WI38 (cell line): Measurements from ENCODE around the gene BRCC3.

Source experiments
- H3K4me3 ChIP-seq: 2 replicates; pipeline ENCODE4 v1.5.1; 2011; ENCODE audit warnings: low read depth, mild to moderate bottlenecking, control low read depth, low read length
- TF ChIP-seq, protein P1 (sequence below): IDR thresholded peaks from 2 replicates; pipeline ENCODE4 v1.5.1; 2012; ENCODE audit warnings: low read depth, mild to moderate bottlenecking, control low read depth, low read length

The BRCC3 gene

DNA sequence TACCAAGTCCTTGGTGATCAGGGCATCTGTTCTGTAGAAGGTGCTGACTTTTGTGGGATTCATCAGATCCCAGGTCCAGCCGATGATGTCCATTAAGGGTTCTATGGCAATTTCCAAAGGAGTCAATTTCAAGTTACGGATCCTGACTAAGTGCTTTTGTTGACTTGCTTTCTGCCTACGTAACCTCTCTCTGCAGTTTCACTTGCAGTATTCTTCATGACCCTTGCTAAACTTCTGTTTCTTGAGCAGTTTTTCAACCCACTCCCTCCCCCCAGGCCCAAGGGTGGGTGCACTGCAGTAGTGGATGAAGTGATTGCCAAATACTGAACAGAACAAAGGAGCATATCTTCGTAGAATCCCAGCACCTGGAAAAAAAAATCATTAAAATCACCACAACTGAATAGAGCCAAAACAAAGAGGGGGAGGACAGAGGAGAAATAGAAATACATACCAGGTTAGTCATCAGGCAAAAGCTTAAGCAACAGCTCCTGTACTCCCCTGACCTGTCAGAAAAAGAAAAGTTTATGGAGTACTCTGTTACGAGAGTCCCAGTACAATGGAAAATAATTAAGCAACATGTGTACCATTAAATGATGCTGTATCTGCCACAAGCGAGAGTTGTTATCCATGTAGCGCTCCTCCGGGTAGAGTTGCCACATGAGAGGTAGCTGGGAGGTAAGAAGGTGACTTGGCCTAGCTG lies 6.1 kb upstream of the BRCC3 start:
- TF ChIP-seq, protein P1, sequence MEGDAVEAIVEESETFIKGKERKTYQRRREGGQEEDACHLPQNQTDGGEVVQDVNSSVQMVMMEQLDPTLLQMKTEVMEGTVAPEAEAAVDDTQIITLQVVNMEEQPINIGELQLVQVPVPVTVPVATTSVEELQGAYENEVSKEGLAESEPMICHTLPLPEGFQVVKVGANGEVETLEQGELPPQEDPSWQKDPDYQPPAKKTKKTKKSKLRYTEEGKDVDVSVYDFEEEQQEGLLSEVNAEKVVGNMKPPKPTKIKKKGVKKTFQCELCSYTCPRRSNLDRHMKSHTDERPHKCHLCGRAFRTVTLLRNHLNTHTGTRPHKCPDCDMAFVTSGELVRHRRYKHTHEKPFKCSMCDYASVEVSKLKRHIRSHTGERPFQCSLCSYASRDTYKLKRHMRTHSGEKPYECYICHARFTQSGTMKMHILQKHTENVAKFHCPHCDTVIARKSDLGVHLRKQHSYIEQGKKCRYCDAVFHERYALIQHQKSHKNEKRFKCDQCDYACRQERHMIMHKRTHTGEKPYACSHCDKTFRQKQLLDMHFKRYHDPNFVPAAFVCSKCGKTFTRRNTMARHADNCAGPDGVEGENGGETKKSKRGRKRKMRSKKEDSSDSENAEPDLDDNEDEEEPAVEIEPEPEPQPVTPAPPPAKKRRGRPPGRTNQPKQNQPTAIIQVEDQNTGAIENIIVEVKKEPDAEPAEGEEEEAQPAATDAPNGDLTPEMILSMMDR: no peak
- H3K4me3 ChIP-seq: no peak overlapping the region

DNA sequence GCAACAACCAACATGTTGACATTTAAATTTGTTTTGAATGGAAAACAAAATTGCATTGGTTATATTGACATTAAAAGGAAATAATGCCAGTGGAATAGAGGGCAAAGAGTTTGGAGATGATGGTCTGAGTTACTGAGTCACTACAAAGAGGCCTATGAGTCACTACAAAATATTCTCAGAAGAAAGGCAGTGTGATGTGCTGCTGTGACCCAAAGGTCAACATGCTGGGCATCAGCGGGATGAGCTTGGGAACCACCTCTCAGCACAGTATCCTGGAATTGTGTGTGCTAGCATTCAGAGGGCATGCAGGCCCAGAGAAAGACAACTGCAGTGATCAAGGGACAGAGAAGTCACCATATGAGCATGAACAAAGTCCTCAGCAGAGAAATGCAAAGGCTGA lies 3.1 kb upstream of the BRCC3 start:
- TF ChIP-seq, protein P1: no peak
- H3K4me3 ChIP-seq: no peak overlapping the region

DNA sequence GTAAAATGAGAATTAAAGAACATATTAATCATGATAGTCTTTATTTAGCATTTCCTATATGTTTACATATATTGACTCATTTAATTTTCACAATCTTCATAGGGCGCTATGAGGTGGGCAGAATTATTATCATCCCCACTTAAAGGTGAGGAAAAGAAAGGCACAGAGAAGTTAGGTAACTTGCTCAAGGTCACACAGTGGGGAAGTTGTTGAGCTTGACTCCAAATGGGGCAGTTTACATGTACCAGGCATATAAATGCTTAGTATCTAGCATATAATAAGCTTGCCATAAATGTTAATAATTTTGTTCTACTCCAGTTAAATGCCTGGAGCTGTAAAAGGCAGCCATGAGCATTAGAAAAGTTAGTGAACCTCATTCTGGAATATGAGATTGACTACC lies 1.9 kb upstream of the BRCC3 start:
- TF ChIP-seq, protein P1: no peak
- H3K4me3 ChIP-seq: peak overlapping the region; percentile 65

DNA sequence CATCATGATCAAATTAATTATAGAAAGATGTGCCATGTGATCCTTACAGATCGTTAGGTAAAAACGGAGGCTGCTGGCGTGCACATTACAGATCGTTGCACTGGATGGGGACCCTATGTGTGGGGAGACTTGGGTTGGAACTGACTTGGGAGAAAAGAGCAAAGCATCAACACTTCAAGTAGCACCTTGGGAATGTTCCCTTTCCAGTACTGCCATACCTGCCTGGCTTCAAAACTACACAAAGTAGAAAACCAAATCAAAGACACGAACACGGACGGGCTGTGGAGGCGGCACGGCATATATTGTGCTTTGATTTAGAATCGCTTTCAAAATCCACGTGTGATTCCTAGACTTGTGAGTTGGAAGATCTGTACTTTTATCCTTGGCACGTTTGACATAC lies 1.3 kb upstream of the BRCC3 start:
- TF ChIP-seq, protein P1: no peak

DNA sequence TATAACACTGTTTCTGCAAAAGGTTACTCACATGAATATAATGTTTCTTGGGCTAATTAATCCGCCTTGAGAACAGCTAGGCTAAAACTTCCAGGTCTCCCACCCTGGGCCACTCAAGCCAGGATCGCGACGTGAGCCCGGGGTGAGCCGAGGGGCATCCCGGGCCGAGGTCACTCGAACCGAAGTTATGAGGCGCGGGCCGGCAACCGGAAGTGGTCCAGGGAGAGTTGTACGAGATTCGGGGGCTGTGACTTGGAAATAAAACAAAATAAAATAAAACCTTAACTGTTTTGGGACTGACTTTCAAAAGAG lies 689 bp upstream of the BRCC3 start:
- peak overlapping the region; percentile 65 for H3K4me3 ChIP-seq
- TF ChIP-seq, protein P1: no peak

More for the DNA sequence above, 1.3 kb upstream of the BRCC3 start:
- peak overlapping the region; percentile 65 for H3K4me3 ChIP-seq

DNA sequence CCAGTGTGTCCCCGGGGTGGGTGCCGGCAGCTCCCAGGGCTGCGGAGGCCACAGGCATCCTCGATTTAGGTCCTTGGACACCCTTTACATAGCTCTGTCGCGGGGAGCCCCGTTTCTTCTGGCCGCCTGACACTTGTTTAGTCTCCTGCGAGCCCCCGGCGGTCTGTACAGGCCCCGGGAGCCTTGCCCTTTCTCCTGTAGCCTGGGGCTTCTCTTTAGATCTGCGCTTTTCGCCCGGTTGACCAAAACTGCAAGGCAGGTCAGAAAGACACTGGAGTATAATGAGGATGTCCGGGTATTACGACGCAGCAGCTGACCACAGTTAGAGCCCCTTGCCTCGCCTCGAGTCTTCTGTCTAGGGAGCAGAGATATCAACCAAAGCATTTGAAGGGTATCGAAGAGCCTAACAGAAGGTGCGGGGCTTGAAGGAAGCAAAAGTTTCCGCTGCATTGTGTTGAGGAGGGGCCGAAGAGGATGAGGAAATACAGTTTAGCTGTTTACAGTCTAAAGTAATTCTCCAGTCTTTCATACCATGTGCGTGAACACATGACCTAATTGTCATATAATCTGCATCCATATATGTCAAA lies 479 bp downstream of the BRCC3 start:
- peak overlapping the region; percentile 75 for H3K4me3 ChIP-seq
- TF ChIP-seq, protein P1: no peak

DNA sequence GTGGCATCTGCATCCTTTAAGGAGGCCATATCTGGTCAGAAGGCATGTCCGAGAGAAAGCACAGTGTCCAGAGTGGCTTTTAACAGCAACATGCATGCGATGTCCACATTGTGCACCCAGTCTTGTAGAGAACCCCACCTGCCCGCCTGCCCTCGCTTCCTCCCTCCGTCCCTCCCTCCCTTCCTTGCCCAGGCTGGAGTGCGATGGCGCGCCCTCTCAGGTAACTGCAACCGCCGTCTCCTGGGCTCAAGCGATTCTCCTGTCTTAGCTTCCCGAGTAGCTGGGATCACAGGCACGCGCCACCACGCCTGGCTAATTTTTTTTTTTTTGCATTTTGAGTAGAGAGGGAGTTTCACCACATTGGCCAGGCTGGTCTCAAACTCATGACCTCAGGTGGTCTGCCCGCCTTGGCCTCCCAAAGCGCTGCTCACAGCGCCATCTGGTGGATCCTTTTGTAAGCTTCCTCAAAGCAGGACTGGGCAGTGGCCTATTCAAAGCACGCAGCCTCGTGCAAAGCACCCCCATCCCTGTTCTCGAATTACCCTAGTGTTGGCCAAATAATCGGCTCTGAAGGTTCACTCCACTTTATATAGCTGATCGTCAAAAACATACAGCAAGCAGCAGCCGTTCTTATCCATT lies 15.0 kb downstream of the BRCC3 start:
- TF ChIP-seq, protein P1: 0 out of 2 replicates have a peak, but pooled peaks have one; percentile 10
- H3K4me3 ChIP-seq: no peak overlapping the region
